C4-2B (cell line): ENCODE measurements around the gene SLC4A1.

Experiments used
- ZFX ChIP-seq: fragments of 450-650 bp; IDR thresholded peaks from 2 replicates; pipeline ENCODE4 v1.6.1; 2017
- TF ChIP-seq, protein P1 (sequence below): fragments of 450-650 bp; conservative IDR thresholded peaks from 2 replicates; pipeline ENCODE4 v1.5.1; 2017; ENCODE audit warnings: mild to moderate bottlenecking

DNA sequence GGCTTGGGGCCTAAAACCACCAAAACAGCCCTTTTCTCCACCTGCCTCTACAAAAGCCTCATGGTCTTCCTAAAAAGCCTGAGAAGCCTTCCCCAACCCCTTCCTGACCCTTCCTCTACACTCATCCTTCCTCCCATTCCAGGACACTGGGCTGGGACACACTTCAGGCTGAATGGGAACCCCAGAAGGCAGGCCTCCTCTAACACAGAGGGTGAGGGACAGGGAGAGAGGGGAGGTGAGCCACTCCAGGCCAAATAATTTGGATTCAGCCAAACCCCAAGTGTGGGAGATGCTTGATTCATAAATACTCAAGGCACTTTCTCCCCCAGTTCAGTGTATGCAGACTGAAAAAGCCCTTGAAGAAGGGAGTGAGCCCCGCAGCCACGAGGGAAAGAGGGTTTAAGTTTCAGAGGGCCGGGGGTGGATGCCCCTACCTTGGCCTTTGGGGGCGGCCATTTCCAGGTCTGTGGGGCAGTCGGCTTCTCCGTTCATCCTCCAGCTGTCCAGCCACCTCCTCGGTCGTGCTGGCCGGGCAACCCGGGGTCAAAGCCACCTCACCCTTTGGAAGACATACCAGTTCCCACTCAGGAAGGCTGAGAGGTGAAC, 50.1 kb downstream of the SLC4A1 start:
- TF ChIP-seq, protein P1, sequence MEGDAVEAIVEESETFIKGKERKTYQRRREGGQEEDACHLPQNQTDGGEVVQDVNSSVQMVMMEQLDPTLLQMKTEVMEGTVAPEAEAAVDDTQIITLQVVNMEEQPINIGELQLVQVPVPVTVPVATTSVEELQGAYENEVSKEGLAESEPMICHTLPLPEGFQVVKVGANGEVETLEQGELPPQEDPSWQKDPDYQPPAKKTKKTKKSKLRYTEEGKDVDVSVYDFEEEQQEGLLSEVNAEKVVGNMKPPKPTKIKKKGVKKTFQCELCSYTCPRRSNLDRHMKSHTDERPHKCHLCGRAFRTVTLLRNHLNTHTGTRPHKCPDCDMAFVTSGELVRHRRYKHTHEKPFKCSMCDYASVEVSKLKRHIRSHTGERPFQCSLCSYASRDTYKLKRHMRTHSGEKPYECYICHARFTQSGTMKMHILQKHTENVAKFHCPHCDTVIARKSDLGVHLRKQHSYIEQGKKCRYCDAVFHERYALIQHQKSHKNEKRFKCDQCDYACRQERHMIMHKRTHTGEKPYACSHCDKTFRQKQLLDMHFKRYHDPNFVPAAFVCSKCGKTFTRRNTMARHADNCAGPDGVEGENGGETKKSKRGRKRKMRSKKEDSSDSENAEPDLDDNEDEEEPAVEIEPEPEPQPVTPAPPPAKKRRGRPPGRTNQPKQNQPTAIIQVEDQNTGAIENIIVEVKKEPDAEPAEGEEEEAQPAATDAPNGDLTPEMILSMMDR, result no peak
- TF ChIP-seq ZFX, result no peak
